WTC11 (cell line): ENCODE results near the gene VSIR.

Experiments used
- ATF1 ChIP-seq: sonication (generic); formaldehyde crosslinking; IDR thresholded peaks from 2 replicates; pipeline ENCODE4 v1.8.1; 2023; ENCODE audit warnings: mild to moderate bottlenecking, moderate library complexity, missing genetic modification reagents
- FOXK1 ChIP-seq: sonication (generic); formaldehyde crosslinking; IDR thresholded peaks from 2 replicates; pipeline ENCODE4 v1.8.0; 2022; ENCODE audit warnings: mild to moderate bottlenecking, moderate library complexity, missing genetic modification reagents
- JUN ChIP-seq: sonication (generic); formaldehyde crosslinking; IDR thresholded peaks from 2 replicates; pipeline ENCODE4 v1.8.0; 2023; ENCODE audit warnings: mild to moderate bottlenecking, missing genetic modification reagents
- NR3C1 ChIP-seq: sonication (generic); formaldehyde crosslinking; conservative IDR thresholded peaks from 2 replicates; pipeline ENCODE4 v1.8.1; 2023; ENCODE audit warnings: low read depth, mild to moderate bottlenecking, missing genetic modification reagents
- RELA ChIP-seq: sonication (generic); formaldehyde crosslinking; IDR thresholded peaks from 2 replicates; pipeline ENCODE4 v1.8.1; 2022; ENCODE audit warnings: missing genetic modification reagents, mild to moderate bottlenecking, borderline replicate concordance
- SP1 ChIP-seq: sonication (generic); formaldehyde crosslinking; conservative IDR thresholded peaks from 2 replicates; pipeline ENCODE4 v1.8.1; 2022; ENCODE audit warnings: missing genetic modification reagents
- ZNF416 ChIP-seq: fragments of 250-450 bp; sonication (Bioruptor Pico); IDR thresholded peaks from 2 replicates; pipeline ENCODE4 v1.9.0; 2021; ENCODE audit warnings: mild to moderate bottlenecking, inconsistent platforms
- TF ChIP-seq, protein P1 (sequence below): fragments of 200-600 bp; IDR thresholded peaks from 2 replicates; pipeline ENCODE4 v1.8.0; 2022; ENCODE audit warnings: antibody characterized with exemption
- TF ChIP-seq, protein P2 (sequence below): sonication (generic); formaldehyde crosslinking; IDR thresholded peaks from 2 replicates; pipeline ENCODE4 v1.8.1; 2023; ENCODE audit warnings: mild to moderate bottlenecking, missing genetic modification reagents
- TF ChIP-seq, protein P3 (sequence below): sonication (generic); formaldehyde crosslinking; IDR thresholded peaks from 2 replicates; pipeline ENCODE4 v1.8.1; 2022; ENCODE audit warnings: low read depth, missing genetic modification reagents, borderline replicate concordance

DNA sequence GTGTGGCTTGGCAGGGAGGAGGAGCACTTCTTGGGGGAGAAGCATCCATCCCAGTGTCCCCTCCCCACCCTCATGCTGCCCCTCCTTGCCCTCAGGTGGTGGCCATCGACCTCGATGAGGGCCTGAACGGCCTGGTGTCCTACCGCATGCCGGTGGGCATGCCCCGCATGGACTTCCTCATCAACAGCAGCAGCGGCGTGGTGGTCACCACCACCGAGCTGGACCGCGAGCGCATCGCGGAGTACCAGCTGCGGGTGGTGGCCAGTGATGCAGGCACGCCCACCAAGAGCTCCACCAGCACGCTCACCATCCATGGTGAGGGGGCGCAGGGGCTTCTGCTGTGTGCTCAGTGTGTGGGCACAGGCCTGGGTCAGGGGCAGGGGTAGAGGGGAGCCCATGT is 68.5 kb downstream of the VSIR start:
- TF ChIP-seq, protein P1, sequence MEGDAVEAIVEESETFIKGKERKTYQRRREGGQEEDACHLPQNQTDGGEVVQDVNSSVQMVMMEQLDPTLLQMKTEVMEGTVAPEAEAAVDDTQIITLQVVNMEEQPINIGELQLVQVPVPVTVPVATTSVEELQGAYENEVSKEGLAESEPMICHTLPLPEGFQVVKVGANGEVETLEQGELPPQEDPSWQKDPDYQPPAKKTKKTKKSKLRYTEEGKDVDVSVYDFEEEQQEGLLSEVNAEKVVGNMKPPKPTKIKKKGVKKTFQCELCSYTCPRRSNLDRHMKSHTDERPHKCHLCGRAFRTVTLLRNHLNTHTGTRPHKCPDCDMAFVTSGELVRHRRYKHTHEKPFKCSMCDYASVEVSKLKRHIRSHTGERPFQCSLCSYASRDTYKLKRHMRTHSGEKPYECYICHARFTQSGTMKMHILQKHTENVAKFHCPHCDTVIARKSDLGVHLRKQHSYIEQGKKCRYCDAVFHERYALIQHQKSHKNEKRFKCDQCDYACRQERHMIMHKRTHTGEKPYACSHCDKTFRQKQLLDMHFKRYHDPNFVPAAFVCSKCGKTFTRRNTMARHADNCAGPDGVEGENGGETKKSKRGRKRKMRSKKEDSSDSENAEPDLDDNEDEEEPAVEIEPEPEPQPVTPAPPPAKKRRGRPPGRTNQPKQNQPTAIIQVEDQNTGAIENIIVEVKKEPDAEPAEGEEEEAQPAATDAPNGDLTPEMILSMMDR: no peak
- no peak for TF ChIP-seq RELA (CRISPR knock-in tag)
- TF ChIP-seq NR3C1 (CRISPR knock-in tag): no peak
- TF ChIP-seq SP1 (CRISPR knock-in tag): no peak
- TF ChIP-seq, protein P2, sequence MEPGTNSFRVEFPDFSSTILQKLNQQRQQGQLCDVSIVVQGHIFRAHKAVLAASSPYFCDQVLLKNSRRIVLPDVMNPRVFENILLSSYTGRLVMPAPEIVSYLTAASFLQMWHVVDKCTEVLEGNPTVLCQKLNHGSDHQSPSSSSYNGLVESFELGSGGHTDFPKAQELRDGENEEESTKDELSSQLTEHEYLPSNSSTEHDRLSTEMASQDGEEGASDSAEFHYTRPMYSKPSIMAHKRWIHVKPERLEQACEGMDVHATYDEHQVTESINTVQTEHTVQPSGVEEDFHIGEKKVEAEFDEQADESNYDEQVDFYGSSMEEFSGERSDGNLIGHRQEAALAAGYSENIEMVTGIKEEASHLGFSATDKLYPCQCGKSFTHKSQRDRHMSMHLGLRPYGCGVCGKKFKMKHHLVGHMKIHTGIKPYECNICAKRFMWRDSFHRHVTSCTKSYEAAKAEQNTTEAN: no peak
- no peak for TF ChIP-seq ZNF416 (CRISPR knock-in tag)
- TF ChIP-seq ATF1 (CRISPR knock-in tag): no peak
- TF ChIP-seq JUN: no peak
- TF ChIP-seq FOXK1 (CRISPR knock-in tag): no peak
- TF ChIP-seq, protein P3, sequence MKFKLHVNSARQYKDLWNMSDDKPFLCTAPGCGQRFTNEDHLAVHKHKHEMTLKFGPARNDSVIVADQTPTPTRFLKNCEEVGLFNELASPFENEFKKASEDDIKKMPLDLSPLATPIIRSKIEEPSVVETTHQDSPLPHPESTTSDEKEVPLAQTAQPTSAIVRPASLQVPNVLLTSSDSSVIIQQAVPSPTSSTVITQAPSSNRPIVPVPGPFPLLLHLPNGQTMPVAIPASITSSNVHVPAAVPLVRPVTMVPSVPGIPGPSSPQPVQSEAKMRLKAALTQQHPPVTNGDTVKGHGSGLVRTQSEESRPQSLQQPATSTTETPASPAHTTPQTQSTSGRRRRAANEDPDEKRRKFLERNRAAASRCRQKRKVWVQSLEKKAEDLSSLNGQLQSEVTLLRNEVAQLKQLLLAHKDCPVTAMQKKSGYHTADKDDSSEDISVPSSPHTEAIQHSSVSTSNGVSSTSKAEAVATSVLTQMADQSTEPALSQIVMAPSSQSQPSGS (CRISPR knock-in tag): no peak
